Activated naive CD4-positive, alpha-beta T cell treated with anti-CD3 and anti-CD28 coated beads for 36 hours (primary cell): ENCODE measurements around the gene PCSK5. TPM values are rescaled to one million over a fixed set of nuclear protein-coding genes. Genes with fewer than 3 reads are reported as not detected.

Source experiments
- CTCF ChIA-PET: fragments of 350-600 bp; sonication (Branson Sonifier 250); formaldehyde crosslinking; loops from one replicate; lab custom pipeline; 2021; ENCODE audit warnings: antibody characterized with exemption; lab: Charles Lee
- DNase-seq: peaks from one replicate; pipeline ENCODE4 v3.0.0-alpha.2; 2020
- H3K27ac Mint-ChIP-seq: one replicate; pipeline ENCODE4 v1.8.0; 2021; ENCODE audit warnings: mild to moderate bottlenecking, mixed read lengths
- H3K27me3 Mint-ChIP-seq: one replicate; pipeline ENCODE4 v1.8.0; 2021; ENCODE audit warnings: low read depth, mixed read lengths
- H3K36me3 Mint-ChIP-seq: one replicate; pipeline ENCODE4 v1.8.0; 2021; ENCODE audit warnings: low read depth, mixed read lengths
- H3K4me1 Mint-ChIP-seq: one replicate; pipeline ENCODE4 v1.8.0; 2021; ENCODE audit warnings: low read depth, mixed read lengths
- H3K4me3 Mint-ChIP-seq: one replicate; pipeline ENCODE4 v1.8.0; 2021; ENCODE audit warnings: mild to moderate bottlenecking, moderate library complexity, mixed read lengths
- H3K9me3 Mint-ChIP-seq: one replicate; pipeline ENCODE4 v1.8.0; 2021; ENCODE audit warnings: mixed read lengths
- intact Hi-C: fragments of 100-400 bp; cut with micrococcal nuclease; formaldehyde crosslinking; loops from one replicate; pipeline ENCODE4 v1.15.1; 2023
- total RNA-seq, 2 experiments: library from RNA; stranded (reverse); gene quantifications; one replicate each; pipeline ENCODE4 v1.2.3, GENCODE V29; 2021

Gene PCSK5
- total RNA-seq, 2 experiments from 2014 or later, result 5.7 to 6.0 TPM

GRCh38 chr9:76341616-76342015 is 451.1 kb downstream of the PCSK5 start:
- CTCF ChIA-PET, result no interaction called here
- no peaks in the 10 kb centered on the region for H3K36me3 Mint-ChIP-seq
- no peak for DNase-seq
- no peak overlapping the region for H3K4me3 Mint-ChIP-seq
- H3K27me3 Mint-ChIP-seq, result peaks cover 18% of the 10 kb centered on the region
- no peaks in the 10 kb centered on the region for H3K4me1 Mint-ChIP-seq
- H3K27ac Mint-ChIP-seq, result no peak overlapping the region
- intact Hi-C loops, result no loop called here
- peaks cover 3% of the 10 kb centered on the region for H3K9me3 Mint-ChIP-seq

- Mint-ChIP-seq H3K27me3 (peaks cover 18% of the 10 kb centered on the region), H3K4me1 (no peaks in the 10 kb centered on the region), H3K27ac (no peak overlapping the region)
These were observed 451.7 kb downstream of the PCSK5 start for GRCh38 chr9:76342201-76342600.

GRCh38 chr9:76342858-76343257 is 452.4 kb downstream of the PCSK5 start:
- Mint-ChIP-seq H3K36me3 (no peaks in the 10 kb centered on the region), H3K4me3 (no peak overlapping the region), H3K4me1 (no peaks in the 10 kb centered on the region), H3K27ac (no peak overlapping the region), H3K27me3 (peaks cover 18% of the 10 kb centered on the region), H3K9me3 (peaks cover 3% of the 10 kb centered on the region)
- CTCF ChIA-PET, result no interaction called here
- no peak for DNase-seq
- intact Hi-C loops, result no loop called here

More at GRCh38 chr9:76342201-76342600, 451.7 kb downstream of the PCSK5 start:
- no peak for DNase-seq
- CTCF ChIA-PET, result no interaction called here
- intact Hi-C loops, result no loop called here
- Mint-ChIP-seq H3K9me3 (peaks cover 3% of the 10 kb centered on the region), H3K36me3 (no peaks in the 10 kb centered on the region), H3K4me3 (no peak overlapping the region)

- Mint-ChIP-seq H3K4me3 (no peak overlapping the region), H3K4me1 (no peaks in the 10 kb centered on the region), H3K36me3 (no peaks in the 10 kb centered on the region), H3K9me3 (no peaks in the 10 kb centered on the region), H3K27me3 (peaks cover 2% of the 10 kb centered on the region), H3K27ac (no peak overlapping the region)
- no peak for DNase-seq
- intact Hi-C loops, result no loop called here
- CTCF ChIA-PET, result no interaction called here
These were observed 459.4 kb downstream of the PCSK5 start for GRCh38 chr9:76349865-76350264.

GRCh38 chr9:76351006-76351405 is 460.5 kb downstream of the PCSK5 start:
- intact Hi-C loops, result no loop called here
- Mint-ChIP-seq H3K27ac (no peak overlapping the region), H3K9me3 (no peaks in the 10 kb centered on the region)

GRCh38 chr9:76352026-76352620 is 461.6 kb downstream of the PCSK5 start:
- H3K4me3 Mint-ChIP-seq, result no peak overlapping the region
- no peak for DNase-seq
- intact Hi-C loops, result no loop called here
- H3K36me3 Mint-ChIP-seq, result no peaks in the 10 kb centered on the region
- no peaks in the 10 kb centered on the region for H3K4me1 Mint-ChIP-seq
- CTCF ChIA-PET, result no interaction called here
- H3K27me3 Mint-ChIP-seq, result peaks cover 2% of the 10 kb centered on the region
- no peaks in the 10 kb centered on the region for H3K9me3 Mint-ChIP-seq
- no peak overlapping the region for H3K27ac Mint-ChIP-seq

More at GRCh38 chr9:76351006-76351405, 460.5 kb downstream of the PCSK5 start:
- Mint-ChIP-seq H3K4me1 (no peaks in the 10 kb centered on the region), H3K36me3 (no peaks in the 10 kb centered on the region), H3K27me3 (peaks cover 2% of the 10 kb centered on the region), H3K4me3 (no peak overlapping the region)
- no peak for DNase-seq
- CTCF ChIA-PET, result interaction anchor here (0.6 kb wide), 1 partner anchor 34 kb away, joined by 3 read pairs; no protein-coding TSS in a partner anchor

- no peak for DNase-seq
- intact Hi-C loops, result no loop called here
- H3K36me3 Mint-ChIP-seq, result no peaks in the 10 kb centered on the region
- no peaks in the 10 kb centered on the region for H3K9me3 Mint-ChIP-seq
- peaks cover 2% of the 10 kb centered on the region for H3K27me3 Mint-ChIP-seq
- H3K27ac Mint-ChIP-seq, result no peak overlapping the region
- CTCF ChIA-PET, result interaction anchor here (0.6 kb wide), 2 partner anchors 348 to 695 kb away, joined by 3 read pairs; no protein-coding TSS in a partner anchor
- no peaks in the 10 kb centered on the region for H3K4me1 Mint-ChIP-seq
- H3K4me3 Mint-ChIP-seq, result no peak overlapping the region
These were observed 462.8 kb downstream of the PCSK5 start for GRCh38 chr9:76353280-76353679.

- Mint-ChIP-seq H3K36me3 (no peaks in the 10 kb centered on the region), H3K27me3 (peaks cover 2% of the 10 kb centered on the region), H3K9me3 (no peaks in the 10 kb centered on the region), H3K27ac (no peak overlapping the region), H3K4me1 (no peaks in the 10 kb centered on the region), H3K4me3 (no peak overlapping the region)
- intact Hi-C loops, result no loop called here
- CTCF ChIA-PET, result no interaction called here
- no peak for DNase-seq
These were observed 463.7 kb downstream of the PCSK5 start for GRCh38 chr9:76354221-76354620.

- CTCF ChIA-PET, result no interaction called here
- intact Hi-C loops, result no loop called here
- H3K27me3 Mint-ChIP-seq, result no peaks in the 10 kb centered on the region
- H3K4me1 Mint-ChIP-seq, result no peaks in the 10 kb centered on the region
- no peaks in the 10 kb centered on the region for H3K9me3 Mint-ChIP-seq
- DNase-seq, result no peak
- no peaks in the 10 kb centered on the region for H3K36me3 Mint-ChIP-seq
- H3K27ac Mint-ChIP-seq, result no peak overlapping the region
- H3K4me3 Mint-ChIP-seq, result no peak overlapping the region
These were observed 465.4 kb downstream of the PCSK5 start for GRCh38 chr9:76355886-76356285.

GRCh38 chr9:76357555-76357954 is 467.1 kb downstream of the PCSK5 start:
- CTCF ChIA-PET, result no interaction called here
- Mint-ChIP-seq H3K4me3 (no peak overlapping the region), H3K27me3 (no peaks in the 10 kb centered on the region), H3K4me1 (no peaks in the 10 kb centered on the region), H3K27ac (no peak overlapping the region), H3K9me3 (no peaks in the 10 kb centered on the region), H3K36me3 (no peaks in the 10 kb centered on the region)
- intact Hi-C loops, result no loop called here
- DNase-seq, result no peak

GRCh38 chr9:76358628-76359280 is 468.3 kb downstream of the PCSK5 start:
- DNase-seq, result no peak
- Mint-ChIP-seq H3K4me3 (no peak overlapping the region), H3K27me3 (no peaks in the 10 kb centered on the region), H3K36me3 (no peaks in the 10 kb centered on the region), H3K9me3 (no peaks in the 10 kb centered on the region), H3K27ac (no peak overlapping the region), H3K4me1 (no peaks in the 10 kb centered on the region)
- CTCF ChIA-PET, result no interaction called here
- intact Hi-C loops, result no loop called here

GRCh38 chr9:76359365-76359764 is 468.9 kb downstream of the PCSK5 start:
- CTCF ChIA-PET, result interaction anchor here (0.7 kb wide), 1 partner anchor 492 kb away, joined by 3 read pairs; no protein-coding TSS in a partner anchor
- DNase-seq, result no peak
- Mint-ChIP-seq H3K27ac (no peak overlapping the region), H3K36me3 (no peaks in the 10 kb centered on the region), H3K4me3 (no peak overlapping the region), H3K4me1 (no peaks in the 10 kb centered on the region), H3K27me3 (no peaks in the 10 kb centered on the region), H3K9me3 (no peaks in the 10 kb centered on the region)
- intact Hi-C loops, result no loop called here

- H3K27ac Mint-ChIP-seq, result no peak overlapping the region
- no peaks in the 10 kb centered on the region for H3K27me3 Mint-ChIP-seq
- intact Hi-C loops, result no loop called here
- CTCF ChIA-PET, result interaction anchor here (0.7 kb wide), 1 partner anchor 493 kb away, joined by 3 read pairs; no protein-coding TSS in a partner anchor
- no peaks in the 10 kb centered on the region for H3K9me3 Mint-ChIP-seq
- no peak overlapping the region for H3K4me3 Mint-ChIP-seq
- H3K4me1 Mint-ChIP-seq, result no peaks in the 10 kb centered on the region
- DNase-seq, result no peak
- H3K36me3 Mint-ChIP-seq, result no peaks in the 10 kb centered on the region
These were observed 469.3 kb downstream of the PCSK5 start for GRCh38 chr9:76359766-76360165.
